ENCODE results near the gene PNO1. TPM values are rescaled to one million over a fixed set of nuclear protein-coding genes. Genes with fewer than 3 reads are reported as not detected.
A peak's percentile ranks its signal among the peaks of the same experiment; 100 is the strongest.

PNO1 gene
- total RNA-seq, 2 experiments from 2014 or later = 27.1 to 29.5 TPM

DNA sequence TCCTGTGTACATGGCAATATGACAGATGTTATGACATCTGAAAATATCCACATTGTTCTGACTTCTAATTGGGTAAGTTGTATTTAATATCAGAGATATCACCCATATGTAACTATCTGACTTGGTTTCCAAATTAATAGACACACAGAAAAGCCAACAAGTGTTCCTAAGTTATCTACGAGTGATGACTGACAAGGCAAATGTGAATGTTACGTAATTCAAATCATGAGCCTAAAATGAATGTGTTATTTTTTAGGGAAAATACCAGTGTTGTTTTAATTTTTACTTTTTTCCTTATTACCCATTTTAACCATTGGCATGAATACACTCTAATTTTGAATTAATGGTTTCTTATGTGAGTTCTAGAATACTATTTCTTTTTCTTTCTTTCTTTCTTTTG lies 15.8 kb upstream of the PNO1 start:
- no peaks in the 10 kb centered on the region for H3K4me1 Mint-ChIP-seq (ENCODE audit: low read depth)
- POLR2A ChIA-PET = no interaction called here
- no peaks in the 10 kb centered on the region for H3K27me3 Mint-ChIP-seq
- peaks cover 20% of the 10 kb centered on the region for H3K36me3 ChIP-seq (ENCODE audit: insufficient read depth, low read length)
- no peaks in the 10 kb centered on the region for H3K27me3 ChIP-seq (ENCODE audit: control insufficient read depth in 1 of 2, insufficient read depth in 2 of 2, low read length in 2 of 2)
- H3K27ac Mint-ChIP-seq = no peak overlapping the region
- H3K4me3 Mint-ChIP-seq = no peak overlapping the region
- DNase-seq (no peak), ATAC-seq (ENCODE audit: poor library complexity) (no peak)
- CTCF ChIA-PET = no interaction called here
- no peaks in the 10 kb centered on the region for H3K9me3 Mint-ChIP-seq
- intact Hi-C loops (cut with DNase I, micrococcal nuclease) = no loop called here
- no peaks in the 10 kb centered on the region for H3K9me3 ChIP-seq (ENCODE audit: control insufficient read depth in 1 of 2, insufficient read depth in 1 of 2, low read length in 2 of 2)
- no peaks in the 10 kb centered on the region for H3K4me1 ChIP-seq (ENCODE audit: insufficient read depth, low read length)
- peaks cover 45% of the 10 kb centered on the region for H3K36me3 Mint-ChIP-seq (ENCODE audit: low read depth)
- TF ChIP-seq, protein P1, sequence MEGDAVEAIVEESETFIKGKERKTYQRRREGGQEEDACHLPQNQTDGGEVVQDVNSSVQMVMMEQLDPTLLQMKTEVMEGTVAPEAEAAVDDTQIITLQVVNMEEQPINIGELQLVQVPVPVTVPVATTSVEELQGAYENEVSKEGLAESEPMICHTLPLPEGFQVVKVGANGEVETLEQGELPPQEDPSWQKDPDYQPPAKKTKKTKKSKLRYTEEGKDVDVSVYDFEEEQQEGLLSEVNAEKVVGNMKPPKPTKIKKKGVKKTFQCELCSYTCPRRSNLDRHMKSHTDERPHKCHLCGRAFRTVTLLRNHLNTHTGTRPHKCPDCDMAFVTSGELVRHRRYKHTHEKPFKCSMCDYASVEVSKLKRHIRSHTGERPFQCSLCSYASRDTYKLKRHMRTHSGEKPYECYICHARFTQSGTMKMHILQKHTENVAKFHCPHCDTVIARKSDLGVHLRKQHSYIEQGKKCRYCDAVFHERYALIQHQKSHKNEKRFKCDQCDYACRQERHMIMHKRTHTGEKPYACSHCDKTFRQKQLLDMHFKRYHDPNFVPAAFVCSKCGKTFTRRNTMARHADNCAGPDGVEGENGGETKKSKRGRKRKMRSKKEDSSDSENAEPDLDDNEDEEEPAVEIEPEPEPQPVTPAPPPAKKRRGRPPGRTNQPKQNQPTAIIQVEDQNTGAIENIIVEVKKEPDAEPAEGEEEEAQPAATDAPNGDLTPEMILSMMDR (IDR thresholded peaks at IDR 0.05) = no peak
- no peak overlapping the region for H3K27ac ChIP-seq (ENCODE audit: low read depth in 1 of 2, low read length in 2 of 2)
- no peak overlapping the region for H3K4me3 ChIP-seq (ENCODE audit: low read length)

DNA sequence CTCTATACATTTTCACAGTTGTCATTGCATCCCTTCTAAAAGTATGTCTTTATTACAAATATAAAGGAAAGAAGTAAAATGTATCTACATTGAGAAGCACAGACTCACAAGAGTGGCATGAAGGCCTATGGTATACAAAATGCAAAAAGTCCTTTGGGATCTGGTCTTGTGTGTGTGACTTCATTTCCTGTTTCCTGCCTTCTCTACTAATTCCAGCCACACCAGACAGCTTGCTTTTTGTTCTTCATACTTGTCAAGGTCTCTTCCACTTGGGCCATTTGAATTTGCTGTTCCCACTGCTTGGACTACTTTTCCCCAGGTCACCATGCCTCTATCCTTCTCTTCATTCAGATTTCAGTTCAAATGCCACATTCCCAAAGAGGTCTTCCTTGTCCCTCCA lies 6.7 kb upstream of the PNO1 start:
- intact Hi-C loops (cut with DNase I, micrococcal nuclease) = loop anchor here in 1 of 2 experiments (10.0 kb wide), 1 partner anchor 1234 kb away; the partner anchor contains the start of gene GFPT1

DNA sequence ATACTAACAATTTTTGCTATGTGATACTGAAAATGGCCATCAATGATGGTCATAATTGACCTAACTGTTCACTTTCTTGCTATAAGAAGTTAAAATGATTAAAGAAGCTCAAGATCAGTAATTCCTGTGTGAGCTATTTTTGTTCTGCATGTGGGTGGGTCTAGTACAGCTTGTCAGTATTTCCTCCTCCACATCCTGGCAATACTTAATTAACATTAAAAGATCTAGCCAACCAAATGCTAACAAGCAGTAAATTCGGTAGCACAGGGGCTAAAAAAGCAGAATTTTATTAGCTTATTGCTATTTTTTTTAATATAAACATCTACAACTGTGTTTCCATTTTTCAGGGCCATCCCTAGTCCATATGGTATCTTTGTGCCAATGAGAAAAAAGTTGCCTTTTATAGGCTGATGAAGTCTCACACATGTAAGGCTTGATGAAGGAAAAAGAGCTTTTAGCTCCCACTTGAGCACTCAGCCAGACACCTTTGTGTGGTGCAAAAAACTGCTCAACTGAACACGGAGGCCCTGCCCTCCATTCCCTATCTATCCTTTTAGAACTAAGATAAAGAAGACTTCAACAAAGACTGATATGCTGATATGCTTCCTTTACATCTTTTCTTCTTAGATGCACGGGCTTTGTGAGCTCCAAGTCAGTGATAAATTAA lies 4.9 kb upstream of the PNO1 start:
- peak in 2 of 14 experiments; percentile 13 to 44 for DNase-seq

More for the DNA sequence above, 6.7 kb upstream of the PNO1 start:
- Mint-ChIP-seq H3K36me3 (ENCODE audit: low read depth) (no peaks in the 10 kb centered on the region), H3K27me3 (no peaks in the 10 kb centered on the region), H3K4me3 (no peak overlapping the region), H3K9me3 (no peaks in the 10 kb centered on the region), H3K4me1 (ENCODE audit: low read depth) (peaks cover 40% of the 10 kb centered on the region), H3K27ac (peak overlapping the region; percentile 87)
- no peak overlapping the region for H3K27ac ChIP-seq (ENCODE audit: low read depth in 1 of 2, low read length in 2 of 2)
- TF ChIP-seq, protein P1 (IDR thresholded peaks at IDR 0.05) = no peak
- ChIA-PET POLR2A (interaction anchor here (2.2 kb wide), 1 partner anchor 103 kb away, joined by 7 read pairs; no protein-coding TSS in a partner anchor), CTCF (interaction anchor here (0.6 kb wide), 1 partner anchor 58 kb away, joined by 3 read pairs; no protein-coding TSS in a partner anchor)
- H3K4me3 ChIP-seq (ENCODE audit: low read length) = no peak overlapping the region
- DNase-seq (no peak), ATAC-seq (ENCODE audit: poor library complexity) (no peak)
- H3K36me3 ChIP-seq (ENCODE audit: insufficient read depth, low read length) = no peaks in the 10 kb centered on the region
- no peaks in the 10 kb centered on the region for H3K27me3 ChIP-seq (ENCODE audit: control insufficient read depth in 1 of 2, insufficient read depth in 2 of 2, low read length in 2 of 2)
- no peaks in the 10 kb centered on the region for H3K9me3 ChIP-seq (ENCODE audit: control insufficient read depth in 1 of 2, insufficient read depth in 1 of 2, low read length in 2 of 2)
- peaks cover 13% of the 10 kb centered on the region for H3K4me1 ChIP-seq (ENCODE audit: insufficient read depth, low read length)

More for the DNA sequence above, 4.9 kb upstream of the PNO1 start:
- ATAC-seq (ENCODE audit: poor library complexity) = no peak
- peaks cover 20% of the 10 kb centered on the region for H3K4me1 ChIP-seq (ENCODE audit: insufficient read depth, low read length)
- peak overlapping the region; percentile 87 for H3K27ac Mint-ChIP-seq
- intact Hi-C loops (cut with DNase I, micrococcal nuclease) = loop anchor here in 1 of 2 experiments (10.0 kb wide), 1 partner anchor 1232 kb away; the partner anchor contains the start of gene GFPT1
- no peaks in the 10 kb centered on the region for H3K9me3 ChIP-seq (ENCODE audit: control insufficient read depth in 1 of 2, insufficient read depth in 1 of 2, low read length in 2 of 2)
- peaks cover 14% of the 10 kb centered on the region for H3K36me3 Mint-ChIP-seq (ENCODE audit: low read depth)
- no peak overlapping the region for H3K4me3 ChIP-seq (ENCODE audit: low read length)
- ChIA-PET CTCF (interaction anchor here (0.7 to 1.8 kb wide), 7 partner anchors 16 to 145 kb away, joined by 3 to 7 read pairs (median 3); no protein-coding TSS in a partner anchor), POLR2A (interaction anchor here (0.7 to 2.0 kb wide), 6 partner anchors 9 to 99 kb away, joined by 3 to 15 read pairs (median 3); partner anchors contain the start of gene PPP3R1)
- no peaks in the 10 kb centered on the region for H3K27me3 ChIP-seq (ENCODE audit: control insufficient read depth in 1 of 2, insufficient read depth in 2 of 2, low read length in 2 of 2)
- no peaks in the 10 kb centered on the region for H3K36me3 ChIP-seq (ENCODE audit: insufficient read depth, low read length)
- peak overlapping the region in 1 of 2 donors; percentile 18 for H3K27ac ChIP-seq (ENCODE audit: low read depth in 1 of 2, low read length in 2 of 2)
- H3K9me3 Mint-ChIP-seq = no peaks in the 10 kb centered on the region
- TF ChIP-seq, protein P1 (IDR thresholded peaks at IDR 0.05) = no peak
- peaks cover 54% of the 10 kb centered on the region for H3K4me1 Mint-ChIP-seq (ENCODE audit: low read depth)
- H3K4me3 Mint-ChIP-seq = peak overlapping the region; percentile 79
- H3K27me3 Mint-ChIP-seq = no peaks in the 10 kb centered on the region
